WTC11 (cell line): Measurements from ENCODE around the gene NMUR1. TPM values are rescaled to one million over a fixed set of nuclear protein-coding genes. Genes with fewer than 3 reads are reported as not detected.

Experiments used
- ATAC-seq: fragments of 200-7000 bp; cut with Tn5 transposase; 2 replicates; pipeline ENCODE4 v1.10.0; 2021; ENCODE audit warnings: mild to moderate bottlenecking, moderate library complexity
- CTCF ChIA-PET: fragments of 300-600 bp; sonication (Branson Sonifier 250); formaldehyde crosslinking; loops from one replicate; lab custom pipeline; 2021; ENCODE audit warnings: antibody characterized with exemption; lab: Charles Lee
- POLR2A ChIA-PET: fragments of 350-600 bp; sonication (Branson Sonifier 250); formaldehyde crosslinking; loops from one replicate; lab custom pipeline; 2021; ENCODE audit warnings: antibody characterized with exemption; lab: Charles Lee
- DNase-seq: peaks from one replicate; pipeline ENCODE4 v3.0.0; 2021; ENCODE audit warnings: low spot score
- H3K27ac Mint-ChIP-seq: 2 replicates; pipeline ENCODE4 v1.8.0; 2021; ENCODE audit warnings: mixed read lengths
- H3K27me3 Mint-ChIP-seq: 2 replicates; pipeline ENCODE4 v1.8.0; 2021; ENCODE audit warnings: low read depth, mild to moderate bottlenecking, moderate library complexity, mixed read lengths
- H3K36me3 Mint-ChIP-seq: 2 replicates; pipeline ENCODE4 v1.8.0; 2021; ENCODE audit warnings: mixed read lengths
- H3K4me1 Mint-ChIP-seq: 2 replicates; pipeline ENCODE4 v1.8.0; 2022; ENCODE audit warnings: mixed read lengths
- H3K4me3 Mint-ChIP-seq: 2 replicates; pipeline ENCODE4 v1.8.0; 2021; ENCODE audit warnings: mild to moderate bottlenecking, moderate library complexity, mixed read lengths
- H3K9me3 Mint-ChIP-seq: 2 replicates; pipeline ENCODE4 v1.8.0; 2021; ENCODE audit warnings: mixed read lengths
- ARID4B ChIP-seq: sonication (generic); formaldehyde crosslinking; IDR thresholded peaks from 2 replicates; pipeline ENCODE4 v1.8.0; 2023; ENCODE audit warnings: missing genetic modification reagents, mild to moderate bottlenecking, borderline replicate concordance
- ATF6 ChIP-seq: sonication (generic); formaldehyde crosslinking; IDR thresholded peaks from 2 replicates; pipeline ENCODE4 v1.8.1; 2023; ENCODE audit warnings: mild to moderate bottlenecking, missing genetic modification reagents
- CREB1 ChIP-seq: sonication (generic); formaldehyde crosslinking; IDR thresholded peaks from 2 replicates; pipeline ENCODE4 v1.8.0; 2023; ENCODE audit warnings: mild to moderate bottlenecking, missing genetic modification reagents
- CREM ChIP-seq: sonication (generic); formaldehyde crosslinking; IDR thresholded peaks from 2 replicates; pipeline ENCODE4 v1.8.1; 2022; ENCODE audit warnings: mild to moderate bottlenecking, missing genetic modification reagents, moderate library complexity
- CTCF ChIP-seq: fragments of 200-600 bp; IDR thresholded peaks from 2 replicates; pipeline ENCODE4 v1.8.0; 2022; ENCODE audit warnings: antibody characterized with exemption
- E2F4 ChIP-seq: sonication (generic); formaldehyde crosslinking; IDR thresholded peaks from 2 replicates; pipeline ENCODE4 v1.8.1; 2022; ENCODE audit warnings: low read depth, mild to moderate bottlenecking, moderate library complexity, missing genetic modification reagents, borderline replicate concordance
- EMX1 ChIP-seq: fragments of 250-450 bp; sonication (Bioruptor Pico); IDR thresholded peaks from 2 replicates; pipeline ENCODE4 v1.8.0; 2021; ENCODE audit warnings: mild to moderate bottlenecking
- GTF2I ChIP-seq: fragments of 250-450 bp; sonication (Bioruptor Pico); conservative IDR thresholded peaks from 2 replicates; pipeline ENCODE4 v1.4.0; 2021; ENCODE audit warnings: mild to moderate bottlenecking
- HMGA2 ChIP-seq: fragments of 250-450 bp; sonication (Bioruptor Pico); IDR thresholded peaks from 2 replicates; pipeline ENCODE4 v1.4.0; 2021; ENCODE audit warnings: mild to moderate bottlenecking, moderate library complexity
- IRF1 ChIP-seq: sonication (generic); formaldehyde crosslinking; IDR thresholded peaks from 2 replicates; pipeline ENCODE4 v1.8.0; 2023; ENCODE audit warnings: missing genetic modification reagents
- JUN ChIP-seq: sonication (generic); formaldehyde crosslinking; IDR thresholded peaks from 2 replicates; pipeline ENCODE4 v1.8.0; 2023; ENCODE audit warnings: mild to moderate bottlenecking, missing genetic modification reagents
- PRRX2 ChIP-seq: fragments of 250-450 bp; sonication (Bioruptor Pico); IDR thresholded peaks from 2 replicates; pipeline ENCODE4 v1.8.0; 2021; ENCODE audit warnings: mild to moderate bottlenecking
- SMAD4 ChIP-seq: sonication (generic); formaldehyde crosslinking; IDR thresholded peaks from 2 replicates; pipeline ENCODE4 v1.8.0; 2022; ENCODE audit warnings: mild to moderate bottlenecking, missing genetic modification reagents
- TEAD4 ChIP-seq: sonication (generic); formaldehyde crosslinking; IDR thresholded peaks from 2 replicates; pipeline ENCODE4 v1.8.0; 2022; ENCODE audit warnings: mild to moderate bottlenecking, missing genetic modification reagents
- ZNF317 ChIP-seq: sonication (generic); formaldehyde crosslinking; IDR thresholded peaks from 2 replicates; pipeline ENCODE4 v1.8.1; 2023; ENCODE audit warnings: low read depth, mild to moderate bottlenecking, moderate library complexity, missing genetic modification reagents, borderline replicate concordance
- ZNF532 ChIP-seq: fragments of 250-450 bp; sonication (Bioruptor Pico); IDR thresholded peaks from 2 replicates; pipeline ENCODE4 v1.9.0; 2021; ENCODE audit warnings: mild to moderate bottlenecking, borderline replicate concordance
- ZSCAN18 ChIP-seq: fragments of 250-450 bp; sonication (Bioruptor Pico); IDR thresholded peaks from 2 replicates; pipeline ENCODE4 v2.1.2; 2022; ENCODE audit warnings: mild to moderate bottlenecking, moderate library complexity
- total RNA-seq: library from RNA; stranded (reverse); gene quantifications from 3 replicates; pipeline ENCODE4 v1.2.3, GENCODE V29; 2021

The NMUR1 gene
- total RNA-seq, 1 experiment from 2014 or later, result 0.42 TPM

- ChIA-PET CTCF (interaction anchor here (0.8 to 1.1 kb wide), 2 partner anchors 15 to 28 kb away, joined by 3 to 5 read pairs; partner anchors contain the start of gene NMUR1), POLR2A (interaction anchor here (0.9 kb wide), 1 partner anchor 212 kb away, joined by 3 read pairs; no protein-coding TSS in a partner anchor)
- no peak for DNase-seq
- no peaks in the 10 kb centered on the region for H3K4me1 Mint-ChIP-seq
- TF ChIP-seq ZNF532 (CRISPR knock-in tag), result no peak
- no peak for TF ChIP-seq ZSCAN18 (CRISPR knock-in tag)
- no peak for TF ChIP-seq SMAD4
- no peak for TF ChIP-seq CREB1 (CRISPR knock-in tag)
- no peak for TF ChIP-seq CTCF
- TF ChIP-seq E2F4 (CRISPR knock-in tag), result no peak
- no peak for TF ChIP-seq HMGA2 (CRISPR knock-in tag)
- no peak for TF ChIP-seq EMX1
- no peak for TF ChIP-seq ZNF317 (CRISPR knock-in tag)
- no peak for TF ChIP-seq ATF6 (CRISPR knock-in tag)
- no peaks in the 10 kb centered on the region; the same call in 1 of the 2 replicates for H3K36me3 Mint-ChIP-seq
- no peaks in the 10 kb centered on the region for H3K27me3 Mint-ChIP-seq
- ATAC-seq, result no peak
- H3K9me3 Mint-ChIP-seq, result peaks cover 18% of the 10 kb centered on the region
- no peak overlapping the region for H3K27ac Mint-ChIP-seq
- H3K4me3 Mint-ChIP-seq, result no peak overlapping the region
These were observed 15.1 kb upstream of the NMUR1 start for GRCh38 chr2:231545105-231545902.

- CTCF ChIA-PET, result interaction anchor here (1.0 to 1.2 kb wide), 14 partner anchors 10 to 316 kb away, joined by 3 to 36 read pairs (median 6); partner anchors contain the start of gene NMUR1
- Mint-ChIP-seq H3K9me3 (peaks cover 18% of the 10 kb centered on the region), H3K4me1 (no peaks in the 10 kb centered on the region), H3K27ac (no peak overlapping the region), H3K4me3 (no peak overlapping the region), H3K27me3 (no peaks in the 10 kb centered on the region), H3K36me3 (no peaks in the 10 kb centered on the region; the same call in 1 of the 2 replicates)
- DNase-seq, result no peak
- ATAC-seq, result no peak
- POLR2A ChIA-PET, result no interaction called here
- TF ChIP-seq TEAD4 (CRISPR knock-in tag) (no peak), ARID4B (CRISPR knock-in tag) (no peak), GTF2I (CRISPR knock-in tag) (no peak), JUN (CRISPR knock-in tag) (no peak), IRF1 (CRISPR knock-in tag) (no peak), CREM (CRISPR knock-in tag) (no peak), PRRX2 (CRISPR knock-in tag) (no peak)
These were observed 11.9 kb upstream of the NMUR1 start for GRCh38 chr2:231542136-231542535.
